ENCODE data around the gene VEZT.
"Not testable (repeated sequence)": the region's sequence is repeated elsewhere in the genome, so short reads cannot be mapped to it uniquely, and the experiment has no call there.

Gene VEZT

GRCh38 chr12:95185854-95186253, 31.8 kb upstream of the VEZT start:
- DNase-seq (ENCODE audit: insufficient read length) = no peak
- no peak for FAIRE-seq
- TF ChIP-seq POLR2A (IDR thresholded peaks at IDR 0.05; ENCODE audit: low read depth, low read length) (no peak), TAF1 (IDR thresholded peaks at IDR 0.05; ENCODE audit: borderline replicate concordance, low read depth, low read length) (no peak), POLR2AphosphoS5 (IDR thresholded peaks at IDR 0.05; ENCODE audit: low read depth, low read length) (no peak)

DNA sequence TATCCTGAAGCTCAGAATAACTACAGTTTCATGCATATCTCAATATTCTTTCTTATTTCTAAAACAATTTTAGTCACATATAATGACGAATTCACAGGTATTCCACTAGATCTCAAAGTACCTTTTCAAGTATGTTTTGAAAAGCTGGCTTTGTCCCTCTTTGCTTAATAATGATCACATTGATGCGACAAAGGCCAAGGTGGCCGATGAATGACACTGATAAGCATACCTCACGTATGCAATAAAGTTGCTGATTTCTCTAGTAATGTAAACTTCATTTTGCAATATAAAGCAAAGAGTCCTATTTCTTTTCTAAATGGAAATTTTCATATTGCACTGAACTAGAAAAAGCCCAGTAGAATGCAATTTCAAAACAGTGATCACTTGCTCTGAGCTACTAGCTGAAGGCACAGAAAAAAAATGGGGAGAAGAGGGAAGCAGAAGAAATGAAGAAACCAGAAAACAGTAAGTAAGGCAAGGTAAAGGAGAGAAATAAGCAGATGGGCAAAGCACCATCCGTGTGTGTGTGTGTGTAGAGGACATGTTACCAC, 29.7 kb upstream of the VEZT start:
- DNase-seq (ENCODE audit: insufficient read length) (no peak), FAIRE-seq (peak; percentile 85)
- no peak for TF ChIP-seq POLR2A (IDR thresholded peaks at IDR 0.05; ENCODE audit: low read depth, low read length)
- TF ChIP-seq TAF1 (IDR thresholded peaks at IDR 0.05; ENCODE audit: borderline replicate concordance, low read depth, low read length) = no peak
- TF ChIP-seq POLR2AphosphoS5 (IDR thresholded peaks at IDR 0.05; ENCODE audit: low read depth, low read length) = no peak

DNA sequence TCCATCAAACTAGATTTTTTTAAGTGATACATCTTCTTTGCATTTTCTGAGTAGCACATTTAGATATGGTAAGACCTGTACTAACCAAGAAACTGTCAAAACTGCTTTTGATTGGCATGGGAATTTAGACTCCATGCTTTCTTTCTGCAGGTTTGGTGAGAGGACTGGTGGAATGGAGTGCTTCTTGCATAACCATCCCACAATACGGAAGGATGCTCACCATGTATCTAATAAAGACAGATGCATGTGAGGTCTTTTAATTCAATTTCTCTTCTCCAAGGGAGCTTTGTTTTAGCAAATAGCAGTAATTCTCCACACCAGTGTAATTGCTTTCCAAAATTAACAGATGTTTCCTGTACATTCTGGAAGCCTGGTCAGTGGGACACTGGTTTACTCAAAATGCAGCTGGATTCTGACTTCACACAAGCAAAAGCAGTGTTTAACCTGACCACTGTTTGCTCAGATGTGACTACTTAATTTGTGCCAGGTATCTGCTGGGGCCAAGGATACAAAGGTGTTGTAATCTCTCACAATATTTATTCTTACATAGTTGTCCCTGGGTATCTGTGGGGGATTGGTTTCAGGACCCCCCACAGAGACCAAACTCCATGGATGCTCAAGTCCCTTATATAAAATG, 26.4 kb upstream of the VEZT start:
- FAIRE-seq (peak; percentile 17), DNase-seq (ENCODE audit: insufficient read length) (no peak)
- TF ChIP-seq POLR2A (IDR thresholded peaks at IDR 0.05; ENCODE audit: low read depth, low read length) (no peak), POLR2AphosphoS5 (IDR thresholded peaks at IDR 0.05; ENCODE audit: low read depth, low read length) (no peak), TAF1 (IDR thresholded peaks at IDR 0.05; ENCODE audit: borderline replicate concordance, low read depth, low read length) (no peak)

- FAIRE-seq (no peak), DNase-seq (ENCODE audit: insufficient read length) (no peak)
- TF ChIP-seq POLR2AphosphoS5 (IDR thresholded peaks at IDR 0.05; ENCODE audit: low read depth, low read length) (no peak), TAF1 (IDR thresholded peaks at IDR 0.05; ENCODE audit: borderline replicate concordance, low read depth, low read length) (no peak), POLR2A (IDR thresholded peaks at IDR 0.05; ENCODE audit: low read depth, low read length) (no peak)
These were observed 25.3 kb upstream of the VEZT start for GRCh38 chr12:95192271-95192670.

DNA sequence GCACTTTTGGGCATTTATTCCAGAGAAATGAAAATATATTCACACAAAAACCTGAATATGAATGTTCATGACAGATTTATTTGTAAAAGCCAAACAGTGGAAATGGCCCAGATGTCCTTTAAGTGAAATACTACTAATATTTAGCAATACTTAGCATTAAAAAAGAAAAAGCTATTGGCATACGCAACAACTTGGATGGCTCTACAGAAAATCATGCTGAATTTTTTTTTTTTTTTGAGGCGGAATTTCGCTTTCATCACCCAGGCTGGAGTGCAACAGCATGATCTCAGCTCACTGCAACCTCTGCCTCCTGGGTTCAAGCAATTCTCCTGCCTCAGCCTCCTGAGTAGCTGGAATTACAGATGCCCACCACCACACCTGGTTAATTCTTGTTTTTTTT, 24.5 kb upstream of the VEZT start:
- no peak for TF ChIP-seq POLR2AphosphoS5 (IDR thresholded peaks at IDR 0.05; ENCODE audit: low read depth, low read length)
- no peak for TF ChIP-seq TAF1 (IDR thresholded peaks at IDR 0.05; ENCODE audit: borderline replicate concordance, low read depth, low read length)
- no peak for TF ChIP-seq POLR2A (IDR thresholded peaks at IDR 0.05; ENCODE audit: low read depth, low read length)
- DNase-seq (ENCODE audit: insufficient read length) (no peak), FAIRE-seq (no peak)

DNA sequence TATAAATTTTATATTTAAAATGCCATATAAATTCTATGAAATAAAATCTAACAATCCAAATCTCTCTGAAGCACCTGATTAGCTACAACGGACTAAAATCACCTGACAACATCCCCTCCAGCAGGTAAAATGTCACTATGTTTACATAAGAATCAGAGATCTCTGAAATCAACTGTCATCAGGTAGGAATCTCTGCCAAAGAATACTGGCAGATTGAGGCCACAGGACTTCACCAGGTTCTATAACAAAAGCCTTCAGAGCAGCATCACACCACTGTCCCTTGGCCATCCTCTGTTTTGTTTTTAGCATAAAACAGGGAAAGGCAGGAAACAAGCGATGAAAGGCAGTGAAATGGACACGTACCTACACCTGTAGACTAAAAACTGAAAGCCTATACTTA, 22.5 kb upstream of the VEZT start:
- DNase-seq (ENCODE audit: insufficient read length) (no peak), FAIRE-seq (no peak)
- TF ChIP-seq TAF1 (IDR thresholded peaks at IDR 0.05; ENCODE audit: borderline replicate concordance, low read depth, low read length) (no peak), POLR2AphosphoS5 (IDR thresholded peaks at IDR 0.05; ENCODE audit: low read depth, low read length) (no peak), POLR2A (IDR thresholded peaks at IDR 0.05; ENCODE audit: low read depth, low read length) (no peak)

DNA sequence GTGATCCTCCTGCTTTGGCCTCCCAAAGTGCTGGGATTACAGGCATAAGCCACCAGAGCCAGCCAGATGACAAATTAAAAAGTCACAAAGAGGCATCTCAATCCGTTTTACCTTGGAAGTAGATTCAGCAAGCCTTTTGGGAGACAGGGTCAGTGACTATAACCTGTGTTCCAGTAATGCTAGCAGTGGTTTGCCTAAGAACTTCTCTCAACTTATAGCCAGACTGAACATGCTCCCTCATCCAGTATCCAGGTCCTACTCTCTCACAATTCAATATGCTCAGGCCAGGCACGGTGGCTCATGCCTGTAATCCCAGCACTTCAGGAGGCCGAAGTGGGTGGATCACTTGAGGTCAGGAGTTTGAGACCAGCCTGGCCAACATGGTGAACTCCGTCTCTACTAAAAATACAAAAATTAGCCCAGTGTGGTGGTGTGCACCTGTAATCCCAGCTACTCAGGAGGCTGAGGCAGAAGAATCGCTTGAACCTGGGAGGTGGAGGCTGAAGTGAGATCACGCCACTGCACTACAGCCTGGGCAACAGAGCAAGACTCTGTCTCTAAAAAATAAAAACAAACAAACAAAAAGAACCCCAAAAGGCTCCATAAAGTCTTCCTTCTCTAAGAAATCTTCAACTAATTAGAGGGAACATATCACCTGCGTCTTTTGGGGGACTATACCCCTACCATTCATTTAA, 20.6 kb upstream of the VEZT start:
- not testable (repeated sequence) for DNase-seq (ENCODE audit: insufficient read length); FAIRE-seq

DNA sequence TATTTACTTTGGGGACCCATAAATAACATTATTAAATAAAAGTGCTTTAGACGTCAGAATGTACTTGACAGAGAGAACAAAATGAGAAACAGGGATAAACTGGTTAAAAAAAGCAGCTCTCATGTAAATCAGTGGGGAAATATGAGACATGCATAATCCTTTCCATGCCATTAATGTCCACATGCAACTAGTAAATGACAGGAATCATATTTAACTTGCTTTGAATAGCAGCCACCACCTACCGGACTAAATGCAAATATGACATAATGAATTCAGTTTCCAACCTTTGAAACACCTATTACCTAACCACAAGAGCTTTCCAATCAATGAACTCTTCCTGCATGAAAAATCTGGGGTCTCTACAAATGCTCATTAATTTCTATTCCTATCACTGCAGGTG, 20.0 kb upstream of the VEZT start:
- DNase-seq (ENCODE audit: insufficient read length) = no peak
- TF ChIP-seq POLR2A (IDR thresholded peaks at IDR 0.05; ENCODE audit: low read depth, low read length) (no peak), TAF1 (IDR thresholded peaks at IDR 0.05; ENCODE audit: borderline replicate concordance, low read depth, low read length) (no peak), POLR2AphosphoS5 (IDR thresholded peaks at IDR 0.05; ENCODE audit: low read depth, low read length) (no peak)
- no peak for FAIRE-seq

DNA sequence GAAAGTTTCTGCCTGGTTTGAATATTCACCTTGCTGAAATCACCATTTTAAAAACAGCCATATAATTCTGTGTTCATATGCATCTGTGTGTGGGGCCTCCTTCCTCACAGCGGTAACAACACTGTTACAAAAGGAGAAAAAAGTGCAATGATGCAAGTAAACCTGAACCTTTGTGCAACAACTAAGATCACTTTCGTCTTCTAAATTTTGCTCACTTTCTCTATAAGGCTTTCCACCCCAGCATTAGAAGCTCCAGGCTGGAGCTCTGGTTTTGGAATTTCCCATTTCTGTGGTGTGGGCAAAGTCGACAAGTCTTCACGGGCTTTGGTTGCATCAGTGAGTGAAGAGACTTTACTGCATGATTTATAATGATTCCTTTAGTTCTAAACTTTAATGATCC, 18.7 kb upstream of the VEZT start:
- FAIRE-seq (peak; percentile 84), DNase-seq (ENCODE audit: insufficient read length) (no peak)
- TF ChIP-seq TAF1 (IDR thresholded peaks at IDR 0.05; ENCODE audit: borderline replicate concordance, low read depth, low read length) (no peak), POLR2AphosphoS5 (IDR thresholded peaks at IDR 0.05; ENCODE audit: low read depth, low read length) (no peak), POLR2A (IDR thresholded peaks at IDR 0.05; ENCODE audit: low read depth, low read length) (no peak)

- DNase-seq (ENCODE audit: insufficient read length) (no peak), FAIRE-seq (peak; percentile 51)
- TF ChIP-seq POLR2A (IDR thresholded peaks at IDR 0.05; ENCODE audit: low read depth, low read length) = no peak
- TF ChIP-seq TAF1 (IDR thresholded peaks at IDR 0.05; ENCODE audit: borderline replicate concordance, low read depth, low read length) = no peak
- TF ChIP-seq POLR2AphosphoS5 (IDR thresholded peaks at IDR 0.05; ENCODE audit: low read depth, low read length) = no peak
These were observed 17.3 kb upstream of the VEZT start for GRCh38 chr12:95200128-95200894.

DNA sequence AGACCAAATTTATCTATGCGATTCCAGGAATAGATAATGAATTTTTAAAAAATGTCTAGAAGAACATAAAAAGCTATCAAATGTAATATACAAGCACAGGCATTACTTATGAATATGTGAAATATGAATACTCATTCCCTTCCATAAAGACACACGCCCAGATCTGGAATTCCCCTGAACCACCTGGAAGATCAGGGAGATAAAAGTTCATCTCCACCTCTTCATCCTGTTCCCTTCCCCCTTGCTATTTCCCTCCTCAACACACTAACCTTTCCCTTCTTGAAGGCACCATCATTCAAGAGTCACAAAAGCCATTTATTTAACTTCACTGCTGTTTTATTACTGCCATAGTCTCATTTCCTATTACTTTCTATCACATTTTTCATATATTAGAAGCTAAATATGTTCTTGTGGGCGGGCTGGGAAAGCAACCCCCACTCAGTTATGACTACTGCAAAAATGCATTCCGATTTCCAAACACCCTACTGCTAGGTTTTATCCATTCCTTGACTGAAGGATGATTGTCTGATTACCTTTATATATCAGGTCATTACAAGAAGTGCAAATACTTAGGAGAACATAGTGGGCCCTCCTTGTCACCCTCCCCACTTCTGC, 16.4 kb upstream of the VEZT start:
- DNase-seq (ENCODE audit: insufficient read length) (no peak), FAIRE-seq (no peak)

More for the DNA sequence above, 16.4 kb upstream of the VEZT start:
- no peak for TF ChIP-seq POLR2AphosphoS5 (IDR thresholded peaks at IDR 0.05; ENCODE audit: low read depth, low read length)
- TF ChIP-seq POLR2A (IDR thresholded peaks at IDR 0.05; ENCODE audit: low read depth, low read length) = no peak
- TF ChIP-seq TAF1 (IDR thresholded peaks at IDR 0.05; ENCODE audit: borderline replicate concordance, low read depth, low read length) = no peak

All from GM12892 (cell line).